HG02973 (cell line): ENCODE results near the gene CHTOP.
A peak's percentile ranks its signal among the peaks of the same experiment; 100 is the strongest.
"Not testable (repeated sequence)": the region's sequence is repeated elsewhere in the genome, so short reads cannot be mapped to it uniquely, and the experiment has no call there.

Source experiments
- ATAC-seq: cut with Tn5 transposase; IDR thresholded peaks from one replicate; pipeline ENCODE4 v1.9.1; 2021; ENCODE audit warnings: moderate library complexity; ENCODE audit not compliant: unreplicated experiment

CHTOP gene

GRCh38 chr1:153633754-153634665, at the start of gene CHTOP:
Gene CHTOP, plus strand, starts transcription at chr1:153634066. Its CDS starts 2,523 bp downstream, at chr1:153636589.
- peak; percentile 72 for ATAC-seq

- no peak for ATAC-seq
Observed at GRCh38 chr1:153585006-153585405, 48.9 kb upstream of the CHTOP start.

GRCh38 chr1:153586347-153586746, 47.5 kb upstream of the CHTOP start:
- no peak for ATAC-seq

- ATAC-seq: no peak
Observed at GRCh38 chr1:153587314-153587713, 46.6 kb upstream of the CHTOP start.

GRCh38 chr1:153588033-153588432, 45.8 kb upstream of the CHTOP start:
- not testable (repeated sequence) for ATAC-seq

- no peak for ATAC-seq
Observed at GRCh38 chr1:153588482-153588881, 45.4 kb upstream of the CHTOP start.

- ATAC-seq: no peak
Observed at GRCh38 chr1:153592748-153593147, 41.1 kb upstream of the CHTOP start.

- ATAC-seq: no peak
Observed at GRCh38 chr1:153597206-153597605, 36.7 kb upstream of the CHTOP start.

- ATAC-seq: peak; percentile 98
Observed at GRCh38 chr1:153598309-153599172, 35.3 kb upstream of the CHTOP start.

- no peak for ATAC-seq
Observed at GRCh38 chr1:153599847-153600246, 34.0 kb upstream of the CHTOP start.

- ATAC-seq: no peak
Observed at GRCh38 chr1:153602749-153603148, 31.1 kb upstream of the CHTOP start.

- no peak for ATAC-seq
Observed at GRCh38 chr1:153606194-153606593, 27.7 kb upstream of the CHTOP start.

GRCh38 chr1:153607381-153607780, 26.5 kb upstream of the CHTOP start:
- no peak for ATAC-seq

- no peak for ATAC-seq
Observed at GRCh38 chr1:153608089-153608682, 25.7 kb upstream of the CHTOP start.

GRCh38 chr1:153608742-153609584, 24.9 kb upstream of the CHTOP start:
- no peak for ATAC-seq

GRCh38 chr1:153609585-153609907, 24.3 kb upstream of the CHTOP start:
- ATAC-seq: no peak

- ATAC-seq: no peak
Observed at GRCh38 chr1:153610334-153610733, 23.5 kb upstream of the CHTOP start.

GRCh38 chr1:153610811-153611301, 23.0 kb upstream of the CHTOP start:
- ATAC-seq: no peak

- ATAC-seq: no peak
Observed at GRCh38 chr1:153611356-153611755, 22.5 kb upstream of the CHTOP start.

GRCh38 chr1:153612111-153612754, 21.6 kb upstream of the CHTOP start:
- no peak for ATAC-seq
